ENCODE results near the gene TNS1. TPM values are rescaled to one million over a fixed set of nuclear protein-coding genes. Genes with fewer than 3 reads are reported as not detected.

Gene TNS1
- total RNA-seq, 1 donor from 2014 or later: 219 TPM

DNA sequence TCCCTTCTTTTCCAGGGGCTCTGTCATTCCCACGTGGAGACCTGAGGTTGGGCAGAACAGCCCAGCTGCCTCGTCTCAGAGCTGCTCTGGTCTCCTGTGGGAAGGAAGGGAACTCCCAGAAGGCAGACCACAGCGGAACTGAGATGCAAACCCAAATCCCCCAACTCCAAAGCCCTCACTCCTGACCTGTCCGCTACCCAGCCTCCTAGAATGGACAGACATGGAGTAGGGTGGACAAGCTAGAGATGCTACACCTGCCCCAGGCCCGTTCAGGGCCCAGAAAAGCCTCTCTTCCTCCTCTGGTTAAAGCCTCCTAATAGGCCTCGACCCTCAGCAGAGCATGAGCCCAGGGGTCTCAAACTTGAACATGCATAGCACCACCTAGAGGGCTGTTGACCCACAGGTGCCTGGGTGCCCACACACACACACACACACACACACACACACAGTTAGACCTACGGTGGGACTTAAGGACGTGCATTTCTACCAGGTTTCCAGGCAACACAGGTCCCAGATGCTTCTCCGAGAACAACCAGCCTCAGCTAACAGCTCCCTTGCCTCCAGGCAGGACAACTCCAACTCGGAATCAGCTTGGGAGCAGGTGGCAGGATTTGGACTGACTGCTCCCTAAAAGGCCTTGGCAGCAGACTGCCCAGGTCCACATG is 93.5 kb downstream of the TNS1 start:
- no peaks in the 10 kb centered on the region for H3K27me3 Mint-ChIP-seq (ENCODE audit: low read depth, unreplicated experiment)
- no peak overlapping the region for H3K9ac ChIP-seq (ENCODE audit: low read length)
- peaks cover 26% of the 10 kb centered on the region for H3K36me3 Mint-ChIP-seq (ENCODE audit: low read depth, unreplicated experiment)
- no peaks in the 10 kb centered on the region for H3K9me3 Mint-ChIP-seq (ENCODE audit: unreplicated experiment)
- no peak for TF ChIP-seq CTCF (IDR thresholded peaks at IDR 0.05; ENCODE audit: insufficient read depth, low read depth, low read length)
- TF ChIP-seq EZH2 (IDR thresholded peaks at IDR 0.05; ENCODE audit: insufficient read depth, low read length): no peak
- no peak overlapping the region for H3K4me2 ChIP-seq (ENCODE audit: low read length)
- H3K4me1 ChIP-seq (ENCODE audit: insufficient read depth, low read length): peaks cover 38% of the 10 kb centered on the region
- FAIRE-seq (no peak), DNase-seq (ENCODE audit: low read depth) (no peak)
- no peaks in the 10 kb centered on the region for H3K27me3 ChIP-seq (ENCODE audit: insufficient read depth, low read length)
- H3K4me3 ChIP-seq (ENCODE audit: insufficient read depth, low read depth, low read length): no peak overlapping the region
- H4K20me1 ChIP-seq (ENCODE audit: insufficient read depth, low read length): peaks cover 95% of the 10 kb centered on the region
- H3K9me3 ChIP-seq (ENCODE audit: insufficient read depth, low read depth, low read length): no peaks in the 10 kb centered on the region
- H3K27ac ChIP-seq (ENCODE audit: low read depth, low read length): no peak overlapping the region
- peaks cover 60% of the 10 kb centered on the region for H3K4me1 Mint-ChIP-seq (ENCODE audit: low read depth, unreplicated experiment)
- H3K79me2 ChIP-seq (ENCODE audit: insufficient read depth, low read length): peaks cover 82% of the 10 kb centered on the region
- peaks cover 10% of the 10 kb centered on the region for H3K36me3 ChIP-seq (ENCODE audit: insufficient read depth, low read length)
- no peak overlapping the region for H2AFZ ChIP-seq (ENCODE audit: low read depth, low read length)
- no peak overlapping the region for H3K27ac Mint-ChIP-seq (ENCODE audit: unreplicated experiment)
- no peak overlapping the region for H3K4me3 Mint-ChIP-seq (ENCODE audit: unreplicated experiment)

DNA sequence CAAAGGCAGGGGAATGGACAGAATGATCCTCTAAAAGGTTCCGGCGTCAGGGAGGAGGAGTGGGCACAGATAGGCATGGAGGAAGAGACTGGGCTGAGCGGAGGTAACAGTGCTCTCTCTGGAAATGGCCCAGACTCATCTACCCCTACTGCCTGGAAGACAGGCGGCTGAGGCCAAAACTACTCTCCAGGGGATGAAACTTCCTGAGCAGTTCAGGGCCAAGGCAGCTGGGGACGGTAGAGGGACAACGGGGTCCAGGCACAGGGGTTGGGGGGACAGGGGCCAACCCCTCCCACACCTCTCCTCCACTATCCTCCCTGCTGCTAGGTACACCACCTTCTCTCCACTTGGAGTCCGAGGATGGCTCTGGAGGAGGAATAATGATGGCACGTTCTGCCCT is 94.3 kb downstream of the TNS1 start:
- H3K27ac Mint-ChIP-seq (ENCODE audit: unreplicated experiment): no peak overlapping the region
- H3K9me3 Mint-ChIP-seq (ENCODE audit: unreplicated experiment): no peaks in the 10 kb centered on the region
- no peaks in the 10 kb centered on the region for H3K27me3 Mint-ChIP-seq (ENCODE audit: low read depth, unreplicated experiment)
- Histone ChIP-seq H3K4me3 (ENCODE audit: insufficient read depth, low read depth, low read length) (no peak overlapping the region), H3K4me2 (ENCODE audit: low read length) (no peak overlapping the region), H3K36me3 (ENCODE audit: insufficient read depth, low read length) (peaks cover 10% of the 10 kb centered on the region), H3K27me3 (ENCODE audit: insufficient read depth, low read length) (no peaks in the 10 kb centered on the region), H3K9ac (ENCODE audit: low read length) (no peak overlapping the region), H3K9me3 (ENCODE audit: insufficient read depth, low read depth, low read length) (no peaks in the 10 kb centered on the region), H4K20me1 (ENCODE audit: insufficient read depth, low read length) (peaks cover 94% of the 10 kb centered on the region), H3K4me1 (ENCODE audit: insufficient read depth, low read length) (peaks cover 41% of the 10 kb centered on the region), H3K79me2 (ENCODE audit: insufficient read depth, low read length) (peaks cover 78% of the 10 kb centered on the region), H3K27ac (ENCODE audit: low read depth, low read length) (no peak overlapping the region), H2AFZ (ENCODE audit: low read depth, low read length) (no peak overlapping the region)
- H3K4me1 Mint-ChIP-seq (ENCODE audit: low read depth, unreplicated experiment): peaks cover 58% of the 10 kb centered on the region
- no peak for TF ChIP-seq EZH2 (IDR thresholded peaks at IDR 0.05; ENCODE audit: insufficient read depth, low read length)
- no peak for TF ChIP-seq CTCF (IDR thresholded peaks at IDR 0.05; ENCODE audit: insufficient read depth, low read depth, low read length)
- peaks cover 28% of the 10 kb centered on the region for H3K36me3 Mint-ChIP-seq (ENCODE audit: low read depth, unreplicated experiment)
- DNase-seq (ENCODE audit: low read depth) (no peak), FAIRE-seq (no peak)
- no peak overlapping the region for H3K4me3 Mint-ChIP-seq (ENCODE audit: unreplicated experiment)

DNA sequence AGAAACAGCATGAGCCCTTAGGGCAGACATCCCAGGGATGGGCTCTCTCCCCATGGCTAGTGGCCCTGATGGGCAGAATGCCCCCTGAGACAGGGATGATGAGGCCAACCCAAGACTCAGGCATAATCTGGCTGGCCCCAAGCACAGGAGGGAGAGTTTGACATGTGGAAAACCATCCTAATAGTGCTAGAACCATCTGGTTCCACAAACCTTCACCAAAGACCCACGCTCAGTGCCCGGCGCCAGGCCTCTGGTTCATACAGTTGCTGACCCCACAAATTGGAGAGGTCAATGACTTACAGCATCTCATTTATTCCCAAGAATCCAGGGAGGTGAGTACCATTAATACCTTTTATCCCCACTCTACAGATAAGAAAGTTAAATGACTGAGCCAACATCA is 95.5 kb downstream of the TNS1 start:
- no peak for FAIRE-seq
- no peak overlapping the region for H3K9ac ChIP-seq (ENCODE audit: low read length)
- H2AFZ ChIP-seq (ENCODE audit: low read depth, low read length): no peak overlapping the region
- no peaks in the 10 kb centered on the region for H3K27me3 ChIP-seq (ENCODE audit: insufficient read depth, low read length)
- H3K36me3 Mint-ChIP-seq (ENCODE audit: low read depth, unreplicated experiment): peaks cover 39% of the 10 kb centered on the region
- TF ChIP-seq CTCF (IDR thresholded peaks at IDR 0.05; ENCODE audit: insufficient read depth, low read depth, low read length): no peak
- TF ChIP-seq EZH2 (IDR thresholded peaks at IDR 0.05; ENCODE audit: insufficient read depth, low read length): no peak
- H3K4me1 Mint-ChIP-seq (ENCODE audit: low read depth, unreplicated experiment): peaks cover 56% of the 10 kb centered on the region
- H3K27me3 Mint-ChIP-seq (ENCODE audit: low read depth, unreplicated experiment): no peaks in the 10 kb centered on the region
- peaks cover 10% of the 10 kb centered on the region for H3K36me3 ChIP-seq (ENCODE audit: insufficient read depth, low read length)
- H4K20me1 ChIP-seq (ENCODE audit: insufficient read depth, low read length): peaks cover 89% of the 10 kb centered on the region
- no peak for DNase-seq (ENCODE audit: low read depth)
- no peaks in the 10 kb centered on the region for H3K9me3 ChIP-seq (ENCODE audit: insufficient read depth, low read depth, low read length)
- peaks cover 75% of the 10 kb centered on the region for H3K79me2 ChIP-seq (ENCODE audit: insufficient read depth, low read length)
- no peak overlapping the region for H3K4me2 ChIP-seq (ENCODE audit: low read length)
- H3K4me3 Mint-ChIP-seq (ENCODE audit: unreplicated experiment): no peak overlapping the region
- no peaks in the 10 kb centered on the region for H3K9me3 Mint-ChIP-seq (ENCODE audit: unreplicated experiment)
- H3K4me1 ChIP-seq (ENCODE audit: insufficient read depth, low read length): peaks cover 45% of the 10 kb centered on the region
- no peak overlapping the region for H3K4me3 ChIP-seq (ENCODE audit: insufficient read depth, low read depth, low read length)
- peak overlapping the region; percentile 12 for H3K27ac Mint-ChIP-seq (ENCODE audit: unreplicated experiment)
- no peak overlapping the region for H3K27ac ChIP-seq (ENCODE audit: low read depth, low read length)
